Sigmoid colon (tissue), 7 donors: ENCODE data around the gene ZNF185. TPM values are rescaled to one million over a fixed set of nuclear protein-coding genes. Genes with fewer than 3 reads are reported as not detected.

Experiments used
- DNase-seq: peaks from one replicate; pipeline ENCODE4 v3.0.0-alpha.2; 2019
- H3K27ac ChIP-seq, 4 donors: fragments of 200-600 bp; sonication (generic); one replicate each; pipeline ENCODE4 v1.5.1; 2016 to 2019; ENCODE audit warnings: mild to moderate bottlenecking in 1 of 4
- H3K27me3 ChIP-seq, 3 donors: fragments of 200-600 bp; sonication (generic); one replicate each; pipeline ENCODE4 v1.5.1; 2019; ENCODE audit warnings: mild to moderate bottlenecking in 1 of 3
- H3K36me3 ChIP-seq, 4 donors: fragments of 200-600 bp; sonication (generic); one replicate each; pipeline ENCODE4 v1.5.1; 2016 to 2019
- H3K4me1 ChIP-seq, 4 donors: fragments of 200-600 bp; sonication (generic); one replicate each; pipeline ENCODE4 v1.5.1; 2017 to 2019
- H3K4me3 ChIP-seq, 4 donors: fragments of 200-600 bp; sonication (generic); one replicate each; pipeline ENCODE4 v1.5.1; 2017 to 2019; ENCODE audit warnings: mild to moderate bottlenecking in 2 of 4, moderate library complexity in 1 of 4
- H3K9me3 ChIP-seq, 4 donors: fragments of 200-600 bp in 3 of 4; sonication (generic) in 3 of 4; one replicate each; pipeline versions ENCODE4 v1.5.1 to v1.6.1; 2013 to 2019
- EP300 ChIP-seq, 4 donors: sonication (generic); formaldehyde crosslinking; IDR thresholded peaks; one replicate each; pipeline ENCODE4 v1.6.1; 2017; ENCODE audit warnings: antibody characterized with exemption in 4 of 4
- POLR2A ChIP-seq, 2 donors: fragments of 450-650 bp; IDR thresholded peaks; one replicate each; pipeline ENCODE4 v1.6.1; 2016; ENCODE audit warnings: antibody characterized with exemption in 2 of 2, mild to moderate bottlenecking in 2 of 2, moderate library complexity in 2 of 2
- POLR2AphosphoS5 ChIP-seq, 4 donors: sonication (generic); formaldehyde crosslinking; IDR thresholded peaks; one replicate each; pipeline ENCODE4 v1.6.1; 2017; ENCODE audit warnings: antibody characterized with exemption in 4 of 4
- WGBS, 2 donors: extraction: QIAGEN DNeasy Blood & Tissue Kit; methylation state at CpG; one replicate each; pipeline ENCODE4 v1.1.7; 2013; 5-methylcytosine and 5-hydroxymethylcytosine counted together
- intact Hi-C: fragments of 100-400 bp; cut with DNase I; formaldehyde crosslinking; loops from one replicate; pipeline ENCODE4 v1.15.1; 2023
- polyA plus RNA-seq, 3 donors: library from polyadenylated mRNA; stranded (reverse); fragments of 200-250 nt; gene quantifications; one replicate each; pipeline ENCODE4 v1.2.3, GENCODE V29; 2013
- total RNA-seq, 4 donors: library from RNA; depleted of rRNA; stranded (reverse); fragments of >200 nt; gene quantifications; one replicate each; pipeline ENCODE4 v1.1.0, GENCODE V29; 2016
- TF ChIP-seq, protein P1 (sequence below), 4 experiments: fragments of 450-650 bp in 3 of 4; fragments of 200-600 bp in 1 of 4; IDR thresholded peaks; one replicate each; pipeline ENCODE4 v1.5.1; 2016 to 2019; ENCODE audit warnings: antibody characterized with exemption in 4 of 4, mild to moderate bottlenecking in 3 of 4, moderate library complexity in 2 of 4
- donor health status: healthy with polysubstance abuse.
- donor health status: Bipolar disorder and iron deficiency.
- donor health status: healthy.

Gene ZNF185
- total and polyA plus RNA-seq, 7 donors = 0.55 to 4.2 (median 2.3) TPM

DNA sequence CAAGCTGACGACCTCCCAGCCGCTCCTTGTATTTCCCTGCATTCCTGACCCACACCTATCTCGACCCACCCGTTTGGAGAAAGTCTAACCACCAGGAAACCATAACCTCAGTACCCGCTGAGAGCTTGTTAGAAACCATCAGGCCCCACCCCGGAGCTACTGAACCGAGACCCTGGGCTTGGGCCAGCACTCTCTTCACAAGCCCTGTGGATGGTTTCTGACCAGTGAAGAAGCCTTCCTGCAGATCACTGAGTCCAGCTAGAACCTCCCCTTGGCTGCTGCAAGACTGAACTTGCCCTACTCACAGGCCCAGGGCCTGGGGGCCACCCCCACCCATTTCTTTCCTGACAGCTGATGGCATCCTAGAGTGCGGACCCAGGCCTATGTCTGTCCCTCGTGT is 26.6 kb upstream of the ZNF185 start:
- 83 to 85% methylated on average over 9 of the region's 9 CpGs for WGBS, 2 donors
- Histone ChIP-seq H3K4me3 (no peak overlapping the region), H3K4me1 (no peaks in the 10 kb centered on the region), H3K9me3 (no peaks in the 10 kb centered on the region), H3K36me3 (peaks cover 0 to 24% (median 0%) of the 10 kb centered on the region in 4 donors), H3K27me3 (no peaks in the 10 kb centered on the region), H3K27ac (no peak overlapping the region)
- intact Hi-C loops = no loop called here
- TF ChIP-seq POLR2A (IDR thresholded peaks at IDR 0.05) = no peak
- no peak for TF ChIP-seq EP300 (IDR thresholded peaks at IDR 0.05)
- no peak for TF ChIP-seq POLR2AphosphoS5 (IDR thresholded peaks at IDR 0.05)
- TF ChIP-seq, protein P1, sequence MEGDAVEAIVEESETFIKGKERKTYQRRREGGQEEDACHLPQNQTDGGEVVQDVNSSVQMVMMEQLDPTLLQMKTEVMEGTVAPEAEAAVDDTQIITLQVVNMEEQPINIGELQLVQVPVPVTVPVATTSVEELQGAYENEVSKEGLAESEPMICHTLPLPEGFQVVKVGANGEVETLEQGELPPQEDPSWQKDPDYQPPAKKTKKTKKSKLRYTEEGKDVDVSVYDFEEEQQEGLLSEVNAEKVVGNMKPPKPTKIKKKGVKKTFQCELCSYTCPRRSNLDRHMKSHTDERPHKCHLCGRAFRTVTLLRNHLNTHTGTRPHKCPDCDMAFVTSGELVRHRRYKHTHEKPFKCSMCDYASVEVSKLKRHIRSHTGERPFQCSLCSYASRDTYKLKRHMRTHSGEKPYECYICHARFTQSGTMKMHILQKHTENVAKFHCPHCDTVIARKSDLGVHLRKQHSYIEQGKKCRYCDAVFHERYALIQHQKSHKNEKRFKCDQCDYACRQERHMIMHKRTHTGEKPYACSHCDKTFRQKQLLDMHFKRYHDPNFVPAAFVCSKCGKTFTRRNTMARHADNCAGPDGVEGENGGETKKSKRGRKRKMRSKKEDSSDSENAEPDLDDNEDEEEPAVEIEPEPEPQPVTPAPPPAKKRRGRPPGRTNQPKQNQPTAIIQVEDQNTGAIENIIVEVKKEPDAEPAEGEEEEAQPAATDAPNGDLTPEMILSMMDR (IDR thresholded peaks at IDR 0.05) = no peak
- DNase-seq = no peak

DNA sequence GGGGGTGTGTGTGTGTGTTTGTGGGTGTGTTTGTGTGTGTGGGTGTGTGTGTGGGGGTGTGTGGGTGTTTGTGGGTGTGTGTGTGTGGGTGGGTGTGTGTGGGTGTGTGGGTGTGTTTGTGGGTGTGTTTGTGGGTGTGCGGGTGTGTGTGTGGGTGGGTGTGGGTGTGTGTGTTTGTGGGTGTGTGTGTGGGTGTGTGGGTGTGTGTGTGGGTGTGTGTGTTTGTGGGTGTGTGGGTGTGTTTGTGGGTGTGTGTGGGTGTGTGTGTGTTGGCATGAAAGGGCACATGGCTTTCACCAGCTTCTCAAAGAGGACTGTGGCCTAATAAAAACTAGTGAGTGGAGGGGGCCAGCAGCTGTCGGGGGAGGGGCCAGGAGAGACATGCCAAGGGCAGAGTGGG is 25.3 kb upstream of the ZNF185 start:
- Histone ChIP-seq H3K27ac (no peak overlapping the region), H3K4me3 (no peak overlapping the region), H3K27me3 (no peaks in the 10 kb centered on the region), H3K4me1 (no peaks in the 10 kb centered on the region), H3K36me3 (peaks cover 0 to 12% (median 0%) of the 10 kb centered on the region in 4 donors), H3K9me3 (no peaks in the 10 kb centered on the region)
- TF ChIP-seq, protein P1 (IDR thresholded peaks at IDR 0.05) = no peak
- TF ChIP-seq POLR2A (IDR thresholded peaks at IDR 0.05) (no peak), EP300 (IDR thresholded peaks at IDR 0.05) (no peak), POLR2AphosphoS5 (IDR thresholded peaks at IDR 0.05) (no peak)
- 47 to 83% methylated on average over 1 to 2 of the region's 2 CpGs for WGBS, 2 donors
- intact Hi-C loops = no loop called here
- no peak for DNase-seq

DNA sequence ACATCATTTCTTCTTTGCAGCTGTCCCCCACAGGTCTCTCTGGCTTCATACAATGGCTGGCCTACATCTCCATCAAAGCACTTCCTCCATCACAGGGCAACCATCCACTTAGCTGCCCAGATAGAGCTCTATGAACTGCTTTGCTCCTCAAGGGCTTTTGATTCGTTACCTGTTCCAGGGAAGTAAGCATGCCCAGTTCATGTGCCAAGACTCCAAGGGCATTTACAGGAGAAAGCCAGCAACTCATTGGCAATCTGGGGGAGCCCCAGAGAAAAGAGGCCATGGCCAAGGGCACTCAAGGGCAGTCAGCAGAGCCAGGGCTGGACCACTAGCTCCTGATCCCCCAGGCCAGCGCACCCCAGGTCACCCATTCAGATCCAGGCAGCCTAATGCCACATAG is 24.5 kb upstream of the ZNF185 start:
- Histone ChIP-seq H3K4me3 (no peak overlapping the region), H3K4me1 (no peaks in the 10 kb centered on the region), H3K27me3 (no peaks in the 10 kb centered on the region), H3K9me3 (no peaks in the 10 kb centered on the region), H3K27ac (no peak overlapping the region), H3K36me3 (peaks cover 0 to 5% (median 0%) of the 10 kb centered on the region in 4 donors)
- 96% methylated on average over 2 of the region's 2 CpGs for WGBS, 2 donors
- intact Hi-C loops = no loop called here
- TF ChIP-seq EP300 (IDR thresholded peaks at IDR 0.05) (no peak), POLR2AphosphoS5 (IDR thresholded peaks at IDR 0.05) (no peak), POLR2A (IDR thresholded peaks at IDR 0.05) (no peak)
- TF ChIP-seq, protein P1 (IDR thresholded peaks at IDR 0.05) = no peak
- DNase-seq = no peak

DNA sequence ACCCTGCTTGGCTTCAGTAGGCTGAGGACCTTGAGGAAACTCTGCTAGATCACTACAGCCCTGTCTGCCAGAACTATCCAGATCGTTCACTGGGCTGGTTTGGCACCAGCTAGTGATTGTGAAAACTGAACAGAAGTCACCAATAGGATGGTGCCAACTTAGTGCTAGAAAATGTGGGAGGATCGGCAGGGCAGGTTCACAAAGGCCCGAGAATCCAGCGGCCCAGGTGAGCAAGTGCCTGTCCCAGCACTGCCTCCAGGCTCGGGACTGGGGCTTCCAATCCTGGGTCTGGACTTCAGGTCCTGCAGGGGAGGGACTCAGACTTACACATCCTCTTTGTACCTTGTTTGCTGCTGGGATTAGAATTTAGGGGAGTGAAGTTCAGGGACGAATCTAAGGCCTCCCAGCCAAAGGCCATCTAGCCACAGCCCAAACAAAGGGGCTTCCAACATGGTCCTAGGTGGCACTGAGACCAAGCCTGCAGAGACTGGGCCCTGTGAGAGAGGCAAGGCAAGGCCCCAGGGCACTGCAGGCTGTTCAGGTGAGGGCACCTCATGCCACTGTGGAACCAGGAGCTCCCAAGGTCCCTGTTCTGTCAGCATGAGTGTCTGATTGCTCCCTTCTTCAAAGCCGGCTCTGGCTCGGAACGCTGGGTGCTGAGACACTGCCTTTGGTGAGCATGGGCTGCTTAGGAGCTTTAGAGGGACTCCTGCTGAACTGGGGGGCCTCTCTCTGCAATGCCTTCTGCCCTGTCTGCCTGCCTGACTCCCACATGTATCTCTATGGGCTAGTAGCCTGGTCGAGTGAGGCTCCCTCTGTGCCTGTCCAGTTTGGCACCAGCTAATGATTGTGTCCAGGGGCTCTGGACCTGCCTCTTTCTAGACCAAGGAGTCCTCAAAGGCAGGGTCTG is 20.7 kb upstream of the ZNF185 start:
- no peak for DNase-seq
- Histone ChIP-seq H3K4me1 (no peaks in the 10 kb centered on the region), H3K27ac (no peak overlapping the region), H3K4me3 (no peak overlapping the region), H3K9me3 (no peaks in the 10 kb centered on the region), H3K36me3 (no peaks in the 10 kb centered on the region), H3K27me3 (no peaks in the 10 kb centered on the region)
- TF ChIP-seq POLR2AphosphoS5 (IDR thresholded peaks at IDR 0.05) (no peak), POLR2A (IDR thresholded peaks at IDR 0.05) (no peak), EP300 (IDR thresholded peaks at IDR 0.05) (no peak)
- TF ChIP-seq, protein P1 (IDR thresholded peaks at IDR 0.05) = no peak
- intact Hi-C loops = no loop called here
- 91% methylated on average over 10 of the region's 10 CpGs for WGBS, 2 donors
